K562 (cell line): ENCODE measurements around the gene NKIRAS1. TPM values are rescaled to one million over a fixed set of nuclear protein-coding genes. Genes with fewer than 3 reads are reported as not detected.

Experiments
- ATAC-seq: fragments of 200-7000 bp; cut with Tn5 transposase; 3 replicates; pipeline ENCODE4 v1.9.1; 2020; ENCODE audit warnings: moderate library complexity
- BruUV-seq: library from RNA; stranded (reverse); fragments of 400-500 nt; replicated peaks from 2 replicates; lab custom pipeline; 2021; lab: Mats Ljungman, UMichigan
- CTCF ChIA-PET: fragments of 300-600 bp; formaldehyde crosslinking; extraction: SDS; loops from one replicate; lab custom pipeline; 2021; ENCODE audit warnings: low intra/inter-chr PET ratio; lab: Yijun Ruan, JAX
- POLR2A ChIA-PET: fragments of 300-600, 350-650 bp; sonication (Branson Sonifier 250); formaldehyde crosslinking; extraction: SDS; loops from one replicate; lab custom pipeline; 2021; ENCODE audit warnings: antibody characterized with exemption, inconsistent platforms; lab: Yijun Ruan, JAX
- DNase-seq, 4 experiments: peaks; one replicate each; pipeline versions ENCODE4 v3.0.0 to v3.0.0-alpha.2; 2011 to 2018; ENCODE audit warnings: low spot score in 3 of 4, mixed read lengths in 3 of 4; ENCODE audit errors: extremely low read depth in 1 of 4
- FAIRE-seq: peaks from 2 replicates; lab custom pipeline; 2011; peaks lifted over from hg19 to GRCh38; lab: Jason Lieb, UNC
- H2AFZ ChIP-seq: 2 replicates; pipeline ENCODE4 v1.6.0; 2011; ENCODE audit warnings: low read depth, low read length, control low read depth, inconsistent platforms
- H3K27ac ChIP-seq: fragments of 200-600 bp; 3 replicates; pipeline ENCODE4 v1.8.0; 2011; ENCODE audit warnings: low read depth, mild to moderate bottlenecking, control low read depth, inconsistent platforms, low read length, moderate library complexity, mixed read lengths; ENCODE audit errors: extremely low read depth
- H3K27me3 ChIP-seq, 2 experiments: fragments of 300-600 bp in 1 of 2; 2 replicates in 1 of 2; 3 replicates in 1 of 2; pipeline versions ENCODE4 v1.6.0 to v1.8.0; 2011; ENCODE audit warnings: inconsistent platforms in 2 of 2, low read length in 2 of 2, mild to moderate bottlenecking in 1 of 2, mixed read lengths in 1 of 2, moderate library complexity in 1 of 2; ENCODE audit not compliant: control insufficient read depth in 2 of 2, insufficient read depth in 2 of 2
- H3K36me3 ChIP-seq: fragments of 300-600 bp; 3 replicates; pipeline ENCODE4 v1.8.0; 2011; ENCODE audit warnings: mild to moderate bottlenecking, low read length, inconsistent platforms; ENCODE audit not compliant: control insufficient read depth, insufficient read depth
- H3K4me1 ChIP-seq, 2 experiments: fragments of 200-600 bp in 1 of 2; replicated peaks in 1 of 2; 2 replicates in 1 of 2; 3 replicates in 1 of 2; pipeline versions ENCODE4 v1.5.1 to v1.8.0; 2011; ENCODE audit warnings: inconsistent platforms in 2 of 2, low read length in 2 of 2, mild to moderate bottlenecking in 1 of 2, mixed read lengths in 1 of 2, moderate library complexity in 1 of 2; ENCODE audit not compliant: control insufficient read depth in 2 of 2, insufficient read depth in 2 of 2
- H3K4me2 ChIP-seq: 2 replicates; pipeline ENCODE4 v1.6.1; 2011; ENCODE audit warnings: low read length, control low read depth, inconsistent platforms, mixed read lengths; ENCODE audit not compliant: insufficient read depth
- H3K4me3 ChIP-seq: fragments of 200-600 bp; sonication (generic), shearing (Covaris generic); 2 replicates; pipeline ENCODE4 v1.5.1; 2016; ENCODE audit warnings: control low read depth, inconsistent platforms
- H3K79me2 ChIP-seq: fragments of 200-600 bp; 3 replicates; pipeline ENCODE4 v1.8.0; 2011; ENCODE audit warnings: low read length, inconsistent platforms; ENCODE audit not compliant: control insufficient read depth, insufficient read depth
- H3K9ac ChIP-seq, 2 experiments: 2 replicates each; pipeline versions ENCODE4 v1.6.0 to v1.6.1; 2011; ENCODE audit warnings: low read depth in 2 of 2, low read length in 2 of 2, control low read depth in 1 of 2, inconsistent platforms in 1 of 2, mild to moderate bottlenecking in 1 of 2, mixed read lengths in 1 of 2; ENCODE audit not compliant: insufficient read depth in 1 of 2
- H3K9me1 ChIP-seq: one replicate; pipeline ENCODE4 v1.6.0; 2011; ENCODE audit warnings: inconsistent platforms, mild to moderate bottlenecking, low read length, moderate library complexity; ENCODE audit not compliant: control insufficient read depth, insufficient read depth
- H3K9me3 ChIP-seq: replicated peaks from 2 replicates; pipeline ENCODE4 v1.5.1; 2011; ENCODE audit warnings: low read depth, low read length, inconsistent platforms; ENCODE audit not compliant: control insufficient read depth, insufficient read depth
- H4K20me1 ChIP-seq: replicated peaks from 2 replicates; pipeline ENCODE4 v1.6.1; 2011; ENCODE audit warnings: low read length, inconsistent platforms, mixed read lengths; ENCODE audit not compliant: control insufficient read depth, insufficient read depth
- BDP1 ChIP-seq: IDR thresholded peaks from 3 replicates; pipeline ENCODE4 v1.6.1; 2011; ENCODE audit not compliant: insufficient read length, insufficient read depth
- FOXJ3 ChIP-seq: sonication (generic); formaldehyde crosslinking; IDR thresholded peaks from 2 replicates; pipeline ENCODE4 v1.4.0; 2020; ENCODE audit warnings: mild to moderate bottlenecking, missing genetic modification reagents
- HNRNPK ChIP-seq: fragments of 200-400 bp; formaldehyde crosslinking; IDR thresholded peaks from one replicate; pipeline ENCODE4 v1.6.1; 2018; ENCODE audit warnings: mild to moderate bottlenecking, low read depth, low read length; ENCODE audit not compliant: poor library complexity, severe bottlenecking
- JUN ChIP-seq, 2 experiments: sonication (generic) in 1 of 2; formaldehyde crosslinking in 1 of 2; IDR thresholded peaks; 2 replicates each; pipeline versions ENCODE4 v1.6.1 to v1.8.0; 2012 to 2022; ENCODE audit warnings: borderline replicate concordance in 2 of 2, mild to moderate bottlenecking in 2 of 2, improper control_type of control experiment in 1 of 2, low read depth in 1 of 2, low read length in 1 of 2, missing genetic modification reagents in 1 of 2
- RAD21 ChIP-seq, 2 experiments: fragments of 250-450 bp in 1 of 2; fragments of 450-650 bp in 1 of 2; sonication (Bioruptor Pico) in 1 of 2; formaldehyde crosslinking in 1 of 2; IDR thresholded peaks in 1 of 2; conservative IDR thresholded peaks in 1 of 2; 2 replicates each; pipeline versions ENCODE4 v1.4.0 to v1.8.0; 2020 to 2022; ENCODE audit warnings: mild to moderate bottlenecking in 2 of 2, moderate library complexity in 1 of 2
- RB1 ChIP-seq: fragments of 450-650 bp; IDR thresholded peaks from 2 replicates; pipeline ENCODE4 v1.6.1; 2017; ENCODE audit warnings: low read depth, mild to moderate bottlenecking
- RBM25 ChIP-seq: fragments of 200-400 bp; formaldehyde crosslinking; IDR thresholded peaks from 2 replicates; pipeline ENCODE4 v1.6.1; 2018; ENCODE audit warnings: low read length, low read depth, moderate library complexity; ENCODE audit not compliant: severe bottlenecking
- SMC3 ChIP-seq: conservative IDR thresholded peaks from 2 replicates; pipeline ENCODE4 v1.6.1; 2011; ENCODE audit warnings: low read depth, low read length, improper control_type of control experiment; ENCODE audit not compliant: insufficient read depth
- ZNF23 ChIP-seq: fragments of 250-450 bp; sonication (Bioruptor Pico); IDR thresholded peaks from 2 replicates; pipeline ENCODE4 v1.4.0; 2020; ENCODE audit warnings: mild to moderate bottlenecking
- ZNF41 ChIP-seq: fragments of 250-450 bp; sonication (Bioruptor Pico); conservative IDR thresholded peaks from 2 replicates; pipeline ENCODE4 v1.4.0; 2020; ENCODE audit warnings: mild to moderate bottlenecking
- WGBS: fragments of 100-300 bp; shearing (Covaris generic); methylation state at CpG from one replicate; pipeline ENCODE4 v1.1.6; 2016; ENCODE audit warnings: low coverage, mixed read lengths; ENCODE audit not compliant: insufficient coverage; ENCODE audit errors: missing lambda C conversion rate; 5-methylcytosine and 5-hydroxymethylcytosine counted together
- in situ Hi-C: fragments of 300-500 bp; cut with MboI; formaldehyde crosslinking; loops from 4 replicates; pipeline ENCODE4 v1.15.0; 2018; ENCODE audit warnings: inconsistent platforms, mixed read lengths
- intact Hi-C: fragments of 100-400 bp; cut with micrococcal nuclease; formaldehyde crosslinking; loops from 2 replicates; pipeline ENCODE4 v1.14.2; 2022
- polyA plus RNA-seq, 8 experiments: library from polyadenylated mRNA; depleted of rRNA in 4 of 8; stranded (reverse) in 5 of 8; unstranded in 3 of 8; fragments of >200 nt; fragmentation: Nextera tagmentation in 2 of 8; fragmentation: Illumina TruSeq in 1 of 8; extraction: Ambion mirVana in 2 of 8; extraction: Trizol in 1 of 8; gene quantifications; 2 replicates each; pipeline versions ENCODE4 v1.2.1 to v1.2.3, GENCODE V29; 2011 to 2014; ENCODE audit warnings: inconsistent platforms in 1 of 8, missing spikeins in 1 of 8
- total RNA-seq, 7 experiments: library from RNA; depleted of rRNA in 6 of 7; stranded (reverse); fragments of >200 nt in 6 of 7; fragmentation: Illumina TruSeq in 2 of 7; extraction: Trizol in 2 of 7; gene quantifications; 2 replicates each; pipeline versions ENCODE4 v1.2.1 to v1.2.3, GENCODE V29; 2011 to 2021; ENCODE audit warnings: low replicate concordance in 1 of 7
- TF ChIP-seq, protein P1 (sequence below), 2 experiments: fragments of 450-650 bp; formaldehyde crosslinking in 1 of 2; IDR thresholded peaks; 2 replicates each; pipeline versions ENCODE4 v1.4.0 to v1.6.1; 2014 to 2020; ENCODE audit warnings: mild to moderate bottlenecking in 2 of 2, borderline replicate concordance in 1 of 2, low read depth in 1 of 2

The NKIRAS1 gene
- total and polyA plus RNA-seq, 9 of the 15 experiments (the other 6 are each of a cell fraction or from before 2014, with no cell fraction given) = 5.1 to 10.3 (median 6.3) TPM

DNA sequence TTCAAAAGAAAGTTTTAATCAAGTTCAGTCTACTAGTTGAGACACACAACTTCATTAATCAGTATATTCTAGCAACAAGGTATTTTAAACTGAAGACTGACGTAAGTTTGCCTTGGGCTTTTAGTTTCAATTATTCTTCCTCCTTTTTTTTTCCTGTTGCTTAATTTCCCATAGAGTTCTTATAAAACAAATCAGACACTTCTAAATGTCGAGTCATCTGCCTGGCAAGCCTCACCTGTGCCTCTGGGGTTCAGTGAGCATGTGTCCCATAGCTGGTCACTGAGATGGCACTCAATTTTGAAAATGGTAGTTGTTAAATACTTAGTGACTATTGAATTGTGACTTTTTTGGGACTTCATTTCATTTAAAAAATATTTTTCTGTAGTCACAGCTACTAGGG, 27.4 kb downstream of the NKIRAS1 start (continued):
- TF ChIP-seq ZNF23 (CRISPR knock-in tag) = no peak
- no peak for TF ChIP-seq BDP1
- no peak for TF ChIP-seq RBM25
- no peak for TF ChIP-seq RB1
- TF ChIP-seq FOXJ3 (CRISPR knock-in tag) = no peak
- no peak for TF ChIP-seq ZNF41 (CRISPR knock-in tag)
- TF ChIP-seq JUN (IDR thresholded peaks at IDR 0.05; ENCODE audit: borderline replicate concordance, low read depth, low read length) = no peak
- TF ChIP-seq JUN (CRISPR knock-in tag; IDR thresholded peaks at IDR 0.05; ENCODE audit: borderline replicate concordance) = no peak
- no peak for TF ChIP-seq HNRNPK

DNA sequence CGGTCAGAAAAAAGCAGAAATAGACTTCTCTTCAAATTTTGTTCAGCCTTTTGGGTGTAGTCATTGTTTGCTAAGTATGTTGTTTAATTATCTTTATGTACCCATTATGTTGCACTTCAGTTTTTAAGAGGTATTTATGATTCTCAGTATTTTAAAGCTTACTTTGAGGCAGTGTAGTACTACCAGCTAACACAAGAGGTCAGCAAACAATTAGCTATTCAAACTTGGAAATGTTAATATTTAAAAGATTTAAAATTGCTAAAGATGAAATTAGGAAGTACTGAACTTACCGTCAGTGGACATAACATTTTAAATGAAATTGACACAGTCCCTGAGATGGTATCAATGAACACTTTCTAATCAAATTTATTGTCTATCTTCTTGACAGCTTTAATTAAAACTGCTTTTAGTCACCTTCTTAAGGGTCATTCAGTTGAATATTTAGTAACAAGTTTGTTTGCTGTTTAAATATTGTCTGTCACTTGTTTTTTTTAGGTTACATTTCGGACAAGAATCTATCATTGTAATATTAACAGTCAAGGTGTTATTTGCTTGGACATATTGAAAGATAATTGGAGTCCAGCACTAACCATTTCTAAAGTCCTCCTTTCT, 28.1 kb downstream of the NKIRAS1 start:
- no peaks in the 10 kb centered on the region for H3K27me3 ChIP-seq
- H3K4me3 ChIP-seq = no peak overlapping the region
- intact Hi-C loops (loop anchor here (2.0 to 10.0 kb wide), 4 partner anchors 58 to 350 kb away; no protein-coding TSS in a partner anchor), in situ Hi-C loops (no loop called here)
- no peak overlapping the region for H3K27ac ChIP-seq
- ATAC-seq = peak; percentile 48; the same call in 1 of the 3 replicates
- no peak overlapping the region for H2AFZ ChIP-seq
- DNase-seq = peak in 2 of 4 experiments; percentile 30 to 58
- no peak overlapping the region for H3K9ac ChIP-seq
- H3K4me1 ChIP-seq = no peaks in the 10 kb centered on the region
- H3K79me2 ChIP-seq = peaks cover 13% of the 10 kb centered on the region; the same call in 1 of the 3 replicates
- peaks cover 57% of the 10 kb centered on the region for H3K36me3 ChIP-seq
- FAIRE-seq = peak; percentile 62
- H3K9me3 ChIP-seq = no peaks in the 10 kb centered on the region
- POLR2A ChIA-PET = interaction anchor here (0.7 to 3.1 kb wide), 5 partner anchors 9 to 696 kb away, joined by 3 to 22 read pairs (median 4); partner anchors contain the start of genes NKIRAS1 and RPL15
- H3K9me1 ChIP-seq = no peaks in the 10 kb centered on the region
- no peak overlapping the region for H3K4me2 ChIP-seq
- BruUV-seq = no TSS peak
- H4K20me1 ChIP-seq = no peaks in the 10 kb centered on the region
- CTCF ChIA-PET = interaction anchor here (1.2 to 2.1 kb wide), 5 partner anchors 98 to 796 kb away, joined by 4 to 14 read pairs (median 5); no protein-coding TSS in a partner anchor
- 41% methylated on average over 3 of the region's 3 CpGs for WGBS
- TF ChIP-seq, protein P1, sequence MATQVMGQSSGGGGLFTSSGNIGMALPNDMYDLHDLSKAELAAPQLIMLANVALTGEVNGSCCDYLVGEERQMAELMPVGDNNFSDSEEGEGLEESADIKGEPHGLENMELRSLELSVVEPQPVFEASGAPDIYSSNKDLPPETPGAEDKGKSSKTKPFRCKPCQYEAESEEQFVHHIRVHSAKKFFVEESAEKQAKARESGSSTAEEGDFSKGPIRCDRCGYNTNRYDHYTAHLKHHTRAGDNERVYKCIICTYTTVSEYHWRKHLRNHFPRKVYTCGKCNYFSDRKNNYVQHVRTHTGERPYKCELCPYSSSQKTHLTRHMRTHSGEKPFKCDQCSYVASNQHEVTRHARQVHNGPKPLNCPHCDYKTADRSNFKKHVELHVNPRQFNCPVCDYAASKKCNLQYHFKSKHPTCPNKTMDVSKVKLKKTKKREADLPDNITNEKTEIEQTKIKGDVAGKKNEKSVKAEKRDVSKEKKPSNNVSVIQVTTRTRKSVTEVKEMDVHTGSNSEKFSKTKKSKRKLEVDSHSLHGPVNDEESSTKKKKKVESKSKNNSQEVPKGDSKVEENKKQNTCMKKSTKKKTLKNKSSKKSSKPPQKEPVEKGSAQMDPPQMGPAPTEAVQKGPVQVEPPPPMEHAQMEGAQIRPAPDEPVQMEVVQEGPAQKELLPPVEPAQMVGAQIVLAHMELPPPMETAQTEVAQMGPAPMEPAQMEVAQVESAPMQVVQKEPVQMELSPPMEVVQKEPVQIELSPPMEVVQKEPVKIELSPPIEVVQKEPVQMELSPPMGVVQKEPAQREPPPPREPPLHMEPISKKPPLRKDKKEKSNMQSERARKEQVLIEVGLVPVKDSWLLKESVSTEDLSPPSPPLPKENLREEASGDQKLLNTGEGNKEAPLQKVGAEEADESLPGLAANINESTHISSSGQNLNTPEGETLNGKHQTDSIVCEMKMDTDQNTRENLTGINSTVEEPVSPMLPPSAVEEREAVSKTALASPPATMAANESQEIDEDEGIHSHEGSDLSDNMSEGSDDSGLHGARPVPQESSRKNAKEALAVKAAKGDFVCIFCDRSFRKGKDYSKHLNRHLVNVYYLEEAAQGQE (IDR thresholded peaks at IDR 0.05; ENCODE audit: borderline replicate concordance) = peak; percentile 73; the same call in 1 of the 2 replicates
- TF ChIP-seq, protein P1 (CRISPR knock-in tag; IDR thresholded peaks at IDR 0.05; ENCODE audit: low read depth) = no peak
- TF ChIP-seq RB1 (no peak), SMC3 (peak; percentile 43; the same call in 1 of the 2 replicates), RAD21 (CRISPR knock-in tag; conservative IDR thresholded peaks at IDR 0.05 in 1 of 2, IDR thresholded peaks at IDR 0.05 in 1 of 2) (peak; percentile 91 to 92)
